A673 (cell line): ENCODE data around the gene COL4A4. TPM values are rescaled to one million over a fixed set of nuclear protein-coding genes. Genes with fewer than 3 reads are reported as not detected.
A peak's percentile ranks its signal among the peaks of the same experiment; 100 is the strongest.

Source experiments
- BruUV-seq: library from RNA; stranded (reverse); fragments of 400-500 nt; replicated peaks from 2 replicates; lab custom pipeline; 2021; lab: Mats Ljungman, UMichigan
- CTCF ChIA-PET: fragments of 300-600 bp; sonication (Branson Sonifier 250); formaldehyde crosslinking; loops from one replicate; lab custom pipeline; 2022; ENCODE audit warnings: antibody characterized with exemption; lab: Charles Lee
- POLR2A ChIA-PET: fragments of 300-600 bp; sonication (Branson Sonifier 250); formaldehyde crosslinking; loops from one replicate; lab custom pipeline; 2022; ENCODE audit warnings: antibody characterized with exemption; ENCODE audit not compliant: low non-redundant PET; lab: Charles Lee
- DNase-seq: peaks from one replicate; pipeline ENCODE4 v3.0.0-alpha.2; 2015; ENCODE audit warnings: low spot score
- H3K27ac ChIP-seq: fragments of 200-600 bp; sonication (generic); 2 replicates; pipeline ENCODE4 v1.5.1; 2016; ENCODE audit warnings: mixed run types, low read depth, mild to moderate bottlenecking, mixed read lengths, antibody characterized with exemption, low read length; ENCODE audit not compliant: poor library complexity, severe bottlenecking
- H3K27me3 ChIP-seq: fragments of 200-600 bp; sonication (generic); replicated peaks from 2 replicates; pipeline ENCODE4 v1.6.1; 2017; ENCODE audit warnings: mixed run types, low read depth, mild to moderate bottlenecking, mixed read lengths, antibody characterized with exemption, low read length; ENCODE audit not compliant: insufficient read depth, poor library complexity
- H3K36me3 ChIP-seq: fragments of 200-600 bp; sonication (generic); 2 replicates; pipeline ENCODE4 v1.6.1; 2016; ENCODE audit warnings: mixed run types, mild to moderate bottlenecking, mixed read lengths, antibody characterized with exemption, low read length; ENCODE audit not compliant: insufficient read depth, poor library complexity, severe bottlenecking
- H3K4me1 ChIP-seq: fragments of 200-600 bp; sonication (generic); 2 replicates; pipeline ENCODE4 v1.6.1; 2017; ENCODE audit warnings: mixed run types, mild to moderate bottlenecking, mixed read lengths, antibody characterized with exemption, low read length; ENCODE audit not compliant: insufficient read depth, poor library complexity, severe bottlenecking
- H3K4me3 ChIP-seq: fragments of 200-600 bp; sonication (generic); 2 replicates; pipeline ENCODE4 v1.5.1; 2016; ENCODE audit warnings: low read depth, mixed run types, mild to moderate bottlenecking, mixed read lengths, low read length; ENCODE audit not compliant: poor library complexity, severe bottlenecking
- H3K9me3 ChIP-seq: fragments of 200-600 bp; sonication (generic); 2 replicates; pipeline ENCODE4 v1.6.1; 2016; ENCODE audit warnings: mixed run types, low read depth, mild to moderate bottlenecking, mixed read lengths, antibody characterized with exemption, low read length; ENCODE audit not compliant: poor library complexity, severe bottlenecking
- CTCF ChIP-seq: fragments of 300-800, 200-600 bp; sonication (generic); conservative IDR thresholded peaks from 2 replicates; pipeline ENCODE4 v1.5.1; 2017; ENCODE audit warnings: low read depth, mild to moderate bottlenecking, antibody characterized with exemption, low read length, moderate library complexity, mixed read lengths
- EZH2 ChIP-seq: fragments of 200-600 bp; sonication (generic); IDR thresholded peaks from 2 replicates; pipeline ENCODE4 v1.6.1; 2017; ENCODE audit warnings: borderline replicate concordance, low read depth, mild to moderate bottlenecking, mixed read lengths, antibody characterized with exemption, low read length; ENCODE audit not compliant: poor library complexity, severe bottlenecking
- intact Hi-C: fragments of 100-400 bp; cut with micrococcal nuclease; formaldehyde crosslinking; loops from one replicate; pipeline ENCODE4 v1.10.0; 2022; ENCODE audit not compliant: unreplicated experiment
- total RNA-seq: library from RNA; stranded (reverse); gene quantifications from 2 replicates; pipeline ENCODE4 v1.2.3, GENCODE V29; 2021

The COL4A4 gene
- total RNA-seq, 1 experiment from 2014 or later: not detected

- POLR2A ChIA-PET: no interaction called here
- no peak for DNase-seq
- CTCF ChIA-PET: no interaction called here
These were observed 110.0 kb downstream of the COL4A4 start for GRCh38 chr2:227054006-227054405.

GRCh38 chr2:227052879-227053278, 111.1 kb downstream of the COL4A4 start:
- BruUV-seq: no TSS peak
- no peaks in the 10 kb centered on the region for H3K36me3 ChIP-seq
- H3K27me3 ChIP-seq: no peaks in the 10 kb centered on the region
- no peaks in the 10 kb centered on the region for H3K9me3 ChIP-seq
- H3K27ac ChIP-seq: no peak overlapping the region
- intact Hi-C loops: no loop called here
- H3K4me3 ChIP-seq: no peak overlapping the region
- TF ChIP-seq EZH2 (no peak), CTCF (no peak)
- H3K4me1 ChIP-seq: no peaks in the 10 kb centered on the region
- ChIA-PET POLR2A (interaction anchor here (0.7 kb wide), 1 partner anchor 228 kb away, joined by 7 read pairs; no protein-coding TSS in a partner anchor), CTCF (no interaction called here)
- DNase-seq: peak; percentile 9

More at GRCh38 chr2:227054006-227054405, 110.0 kb downstream of the COL4A4 start:
- BruUV-seq: no TSS peak
- Histone ChIP-seq H3K27me3 (no peaks in the 10 kb centered on the region), H3K4me1 (no peaks in the 10 kb centered on the region), H3K27ac (no peak overlapping the region), H3K4me3 (no peak overlapping the region), H3K36me3 (no peaks in the 10 kb centered on the region), H3K9me3 (no peaks in the 10 kb centered on the region)
- no peak for TF ChIP-seq CTCF
- intact Hi-C loops: no loop called here

- TF ChIP-seq EZH2 (no peak), CTCF (no peak)
- H3K9me3 ChIP-seq: no peaks in the 10 kb centered on the region
- ChIA-PET CTCF (no interaction called here), POLR2A (no interaction called here)
- DNase-seq: no peak
- BruUV-seq: no TSS peak
- H3K36me3 ChIP-seq: no peaks in the 10 kb centered on the region
- intact Hi-C loops: no loop called here
- H3K27ac ChIP-seq: no peak overlapping the region
- H3K4me1 ChIP-seq: no peaks in the 10 kb centered on the region
- H3K27me3 ChIP-seq: no peaks in the 10 kb centered on the region
- no peak overlapping the region for H3K4me3 ChIP-seq
These were observed 120.0 kb downstream of the COL4A4 start for GRCh38 chr2:227043981-227044380.
